GM23338 (cell line): ENCODE results near the gene FANCC. TPM values are rescaled to one million over a fixed set of nuclear protein-coding genes. Genes with fewer than 3 reads are reported as not detected.

Experiments
- CREB1 ChIP-seq: fragments of 250-450 bp; sonication (Bioruptor Pico); IDR thresholded peaks from 2 replicates; pipeline ENCODE4 v1.5.0; 2020; ENCODE audit warnings: low read depth, mild to moderate bottlenecking, moderate library complexity
- EZH2 ChIP-seq: fragments of 200-600 bp; sonication (generic); IDR thresholded peaks from one replicate; pipeline ENCODE4 v1.8.0; 2017; ENCODE audit warnings: antibody characterized with exemption, mild to moderate bottlenecking, low read depth; ENCODE audit not compliant: unreplicated experiment
- EZH2phosphoT487 ChIP-seq: fragments of 200-600 bp; sonication (generic); IDR thresholded peaks from one replicate; pipeline ENCODE4 v1.8.1; 2018; ENCODE audit warnings: antibody characterized with exemption; ENCODE audit not compliant: unreplicated experiment
- JUNB ChIP-seq: IDR thresholded peaks from one replicate; pipeline ENCODE4 v1.6.1; 2016; ENCODE audit warnings: antibody characterized with exemption; ENCODE audit not compliant: unreplicated experiment
- NANOG ChIP-seq: IDR thresholded peaks from 2 replicates; pipeline ENCODE4 v1.6.1; 2016; ENCODE audit warnings: antibody characterized with exemption, borderline replicate concordance
- STAT1 ChIP-seq: IDR thresholded peaks from one replicate; pipeline ENCODE4 v1.6.1; 2016; ENCODE audit warnings: antibody characterized with exemption; ENCODE audit not compliant: unreplicated experiment
- ZNF114 ChIP-seq: fragments of 250-450 bp; sonication (Bioruptor Pico); IDR thresholded peaks from 2 replicates; pipeline ENCODE4 v1.5.0; 2020; ENCODE audit warnings: mild to moderate bottlenecking, moderate library complexity
- ZNF331 ChIP-seq: fragments of 250-450 bp; sonication (Bioruptor Pico); IDR thresholded peaks from 2 replicates; pipeline ENCODE4 v1.5.0; 2020; ENCODE audit warnings: low read depth, mild to moderate bottlenecking, moderate library complexity
- polyA plus RNA-seq: library from polyadenylated mRNA; unstranded; fragments of >200 nt; fragmentation: Nextera tagmentation; extraction: Ambion mirVana; gene quantifications from 2 replicates; pipeline ENCODE4 v1.2.1, GENCODE V29; 2016
- total RNA-seq: library from RNA; depleted of rRNA; stranded (reverse); fragments of >200 nt; shearing (Covaris generic); gene quantifications from 2 replicates; pipeline ENCODE4 v1.2.3, GENCODE V29; 2014
- TF ChIP-seq, protein P1 (sequence below): fragments of 250-450 bp; sonication (Bioruptor Pico); IDR thresholded peaks from 2 replicates; pipeline ENCODE4 v1.5.0; 2020; ENCODE audit warnings: mild to moderate bottlenecking, moderate library complexity
- TF ChIP-seq, protein P2 (sequence below): IDR thresholded peaks from 2 replicates; pipeline ENCODE4 v1.6.1; 2016; ENCODE audit warnings: antibody characterized with exemption

The FANCC gene
- total and polyA plus RNA-seq, 2 experiments from 2014 or later, result 7.8 to 18.1 TPM

DNA sequence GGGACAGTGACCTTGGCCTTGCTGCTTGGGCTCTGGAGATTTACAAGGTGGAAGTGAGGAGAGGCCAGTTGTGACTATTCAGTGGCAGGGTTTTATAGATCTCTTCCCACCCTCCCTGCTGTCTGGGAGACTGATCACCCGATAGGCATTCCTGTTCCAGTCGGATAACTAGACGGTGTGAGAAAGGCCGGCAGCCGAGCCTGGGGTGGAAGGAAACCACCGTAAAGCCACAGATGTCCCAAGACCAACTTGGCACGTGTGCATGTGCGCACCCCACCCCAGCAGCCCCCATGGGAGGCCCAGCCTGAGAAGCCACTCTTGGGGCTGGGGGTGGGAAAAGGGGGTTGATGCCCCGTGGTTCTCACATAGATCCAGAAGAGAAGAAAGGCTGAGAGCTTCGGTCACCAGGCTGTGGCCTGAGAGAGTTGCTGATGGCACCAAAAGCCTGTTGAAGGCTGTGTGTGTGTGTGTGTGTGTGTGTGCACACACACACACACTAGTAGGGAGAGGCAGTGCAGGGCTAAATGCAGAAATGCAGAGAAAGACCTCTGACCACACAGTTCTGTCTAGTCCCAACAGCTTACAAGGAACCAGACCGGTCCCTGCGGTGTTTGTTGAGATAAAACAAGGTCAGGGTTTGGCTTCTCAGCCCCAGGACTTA lies 225.8 kb downstream of the FANCC start (continued):
- TF ChIP-seq, protein P1, sequence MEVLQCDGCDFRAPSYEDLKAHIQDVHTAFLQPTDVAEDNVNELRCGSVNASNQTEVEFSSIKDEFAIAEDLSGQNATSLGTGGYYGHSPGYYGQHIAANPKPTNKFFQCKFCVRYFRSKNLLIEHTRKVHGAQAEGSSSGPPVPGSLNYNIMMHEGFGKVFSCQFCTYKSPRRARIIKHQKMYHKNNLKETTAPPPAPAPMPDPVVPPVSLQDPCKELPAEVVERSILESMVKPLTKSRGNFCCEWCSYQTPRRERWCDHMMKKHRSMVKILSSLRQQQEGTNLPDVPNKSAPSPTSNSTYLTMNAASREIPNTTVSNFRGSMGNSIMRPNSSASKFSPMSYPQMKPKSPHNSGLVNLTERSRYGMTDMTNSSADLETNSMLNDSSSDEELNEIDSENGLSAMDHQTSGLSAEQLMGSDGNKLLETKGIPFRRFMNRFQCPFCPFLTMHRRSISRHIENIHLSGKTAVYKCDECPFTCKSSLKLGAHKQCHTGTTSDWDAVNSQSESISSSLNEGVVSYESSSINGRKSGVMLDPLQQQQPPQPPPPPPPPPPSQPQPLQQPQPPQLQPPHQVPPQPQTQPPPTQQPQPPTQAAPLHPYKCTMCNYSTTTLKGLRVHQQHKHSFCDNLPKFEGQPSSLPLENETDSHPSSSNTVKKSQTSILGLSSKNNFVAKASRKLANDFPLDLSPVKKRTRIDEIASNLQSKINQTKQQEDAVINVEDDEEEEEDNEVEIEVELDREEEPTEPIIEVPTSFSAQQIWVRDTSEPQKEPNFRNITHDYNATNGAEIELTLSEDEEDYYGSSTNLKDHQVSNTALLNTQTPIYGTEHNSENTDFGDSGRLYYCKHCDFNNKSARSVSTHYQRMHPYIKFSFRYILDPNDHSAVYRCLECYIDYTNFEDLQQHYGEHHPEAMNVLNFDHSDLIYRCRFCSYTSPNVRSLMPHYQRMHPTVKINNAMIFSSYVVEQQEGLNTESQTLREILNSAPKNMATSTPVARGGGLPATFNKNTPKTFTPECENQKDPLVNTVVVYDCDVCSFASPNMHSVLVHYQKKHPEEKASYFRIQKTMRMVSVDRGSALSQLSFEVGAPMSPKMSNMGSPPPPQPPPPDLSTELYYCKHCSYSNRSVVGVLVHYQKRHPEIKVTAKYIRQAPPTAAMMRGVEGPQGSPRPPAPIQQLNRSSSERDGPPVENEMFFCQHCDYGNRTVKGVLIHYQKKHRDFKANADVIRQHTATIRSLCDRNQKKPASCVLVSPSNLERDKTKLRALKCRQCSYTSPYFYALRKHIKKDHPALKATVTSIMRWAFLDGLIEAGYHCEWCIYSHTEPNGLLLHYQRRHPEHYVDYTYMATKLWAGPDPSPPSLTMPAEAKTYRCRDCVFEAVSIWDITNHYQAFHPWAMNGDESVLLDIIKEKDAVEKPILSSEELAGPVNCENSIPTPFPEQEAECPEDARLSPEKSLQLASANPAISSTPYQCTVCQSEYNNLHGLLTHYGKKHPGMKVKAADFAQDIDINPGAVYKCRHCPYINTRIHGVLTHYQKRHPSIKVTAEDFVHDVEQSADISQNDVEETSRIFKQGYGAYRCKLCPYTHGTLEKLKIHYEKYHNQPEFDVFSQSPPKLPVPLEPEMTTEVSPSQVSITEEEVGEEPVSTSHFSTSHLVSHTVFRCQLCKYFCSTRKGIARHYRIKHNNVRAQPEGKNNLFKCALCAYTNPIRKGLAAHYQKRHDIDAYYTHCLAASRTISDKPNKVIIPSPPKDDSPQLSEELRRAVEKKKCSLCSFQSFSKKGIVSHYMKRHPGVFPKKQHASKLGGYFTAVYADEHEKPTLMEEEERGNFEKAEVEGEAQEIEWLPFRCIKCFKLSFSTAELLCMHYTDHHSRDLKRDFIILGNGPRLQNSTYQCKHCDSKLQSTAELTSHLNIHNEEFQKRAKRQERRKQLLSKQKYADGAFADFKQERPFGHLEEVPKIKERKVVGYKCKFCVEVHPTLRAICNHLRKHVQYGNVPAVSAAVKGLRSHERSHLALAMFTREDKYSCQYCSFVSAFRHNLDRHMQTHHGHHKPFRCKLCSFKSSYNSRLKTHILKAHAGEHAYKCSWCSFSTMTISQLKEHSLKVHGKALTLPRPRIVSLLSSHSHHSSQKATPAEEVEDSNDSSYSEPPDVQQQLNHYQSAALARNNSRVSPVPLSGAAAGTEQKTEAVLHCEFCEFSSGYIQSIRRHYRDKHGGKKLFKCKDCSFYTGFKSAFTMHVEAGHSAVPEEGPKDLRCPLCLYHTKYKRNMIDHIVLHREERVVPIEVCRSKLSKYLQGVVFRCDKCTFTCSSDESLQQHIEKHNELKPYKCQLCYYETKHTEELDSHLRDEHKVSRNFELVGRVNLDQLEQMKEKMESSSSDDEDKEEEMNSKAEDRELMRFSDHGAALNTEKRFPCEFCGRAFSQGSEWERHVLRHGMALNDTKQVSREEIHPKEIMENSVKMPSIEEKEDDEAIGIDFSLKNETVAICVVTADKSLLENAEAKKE (CRISPR knock-in tag), result no peak
- TF ChIP-seq STAT1, result no peak
- no peak for TF ChIP-seq CREB1 (CRISPR knock-in tag)
- no peak for TF ChIP-seq EZH2
- no peak for TF ChIP-seq NANOG
- TF ChIP-seq EZH2phosphoT487, result no peak
- no peak for TF ChIP-seq ZNF331 (CRISPR knock-in tag)
- TF ChIP-seq, protein P2, sequence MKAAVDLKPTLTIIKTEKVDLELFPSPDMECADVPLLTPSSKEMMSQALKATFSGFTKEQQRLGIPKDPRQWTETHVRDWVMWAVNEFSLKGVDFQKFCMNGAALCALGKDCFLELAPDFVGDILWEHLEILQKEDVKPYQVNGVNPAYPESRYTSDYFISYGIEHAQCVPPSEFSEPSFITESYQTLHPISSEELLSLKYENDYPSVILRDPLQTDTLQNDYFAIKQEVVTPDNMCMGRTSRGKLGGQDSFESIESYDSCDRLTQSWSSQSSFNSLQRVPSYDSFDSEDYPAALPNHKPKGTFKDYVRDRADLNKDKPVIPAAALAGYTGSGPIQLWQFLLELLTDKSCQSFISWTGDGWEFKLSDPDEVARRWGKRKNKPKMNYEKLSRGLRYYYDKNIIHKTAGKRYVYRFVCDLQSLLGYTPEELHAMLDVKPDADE, result no peak
- no peak for TF ChIP-seq JUNB
- no peak for TF ChIP-seq ZNF114
